GM21423 (cell line): ENCODE results near the gene TMEM165.

Experiments
- ATAC-seq: cut with Tn5 transposase; IDR thresholded peaks from one replicate; pipeline ENCODE4 v1.9.1; 2021; ENCODE audit warnings: mild to moderate bottlenecking, moderate library complexity; ENCODE audit not compliant: unreplicated experiment

TMEM165 gene

GRCh38 chr4:55405073-55405472, 9.3 kb downstream of the TMEM165 start:
- ATAC-seq = no peak

DNA sequence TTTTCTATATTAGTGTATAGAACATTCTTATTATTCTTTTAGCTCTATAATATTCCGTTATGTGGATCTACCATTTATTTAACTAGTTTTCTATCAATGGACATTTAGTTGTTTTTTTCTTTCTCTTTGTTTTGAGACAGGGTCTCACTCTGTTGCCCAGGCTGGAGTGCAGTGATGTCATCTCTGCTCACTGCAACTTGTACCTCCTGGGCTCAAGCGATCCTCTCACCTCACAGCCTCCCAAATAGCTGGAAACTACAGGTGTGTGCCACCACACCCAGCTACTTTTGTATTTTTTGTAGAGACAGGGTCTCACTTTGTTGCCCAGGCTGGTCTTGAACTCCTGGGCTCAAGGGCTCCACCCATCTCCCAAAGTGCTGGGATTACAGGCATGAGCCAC, 10.8 kb downstream of the TMEM165 start:
- no peak for ATAC-seq

DNA sequence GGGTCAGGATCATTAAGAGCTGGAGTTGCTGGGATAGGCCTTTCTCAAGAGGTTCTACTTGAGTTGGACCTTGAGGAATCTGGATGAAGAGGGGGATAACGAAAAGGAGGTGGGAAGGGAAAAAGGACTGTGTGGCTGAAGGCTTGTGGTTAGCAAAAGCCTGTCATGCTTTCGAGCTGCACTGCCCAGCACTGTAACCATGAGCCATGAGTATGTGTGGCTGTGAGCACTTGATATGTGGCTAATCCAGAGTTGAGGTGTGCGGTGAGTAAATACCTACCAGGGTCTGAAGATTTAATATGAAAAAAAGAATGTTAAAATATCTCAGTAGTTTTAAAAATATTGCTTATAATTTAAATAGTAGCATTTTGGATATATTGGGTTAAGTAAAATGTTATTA, 11.4 kb downstream of the TMEM165 start:
- ATAC-seq = no peak

DNA sequence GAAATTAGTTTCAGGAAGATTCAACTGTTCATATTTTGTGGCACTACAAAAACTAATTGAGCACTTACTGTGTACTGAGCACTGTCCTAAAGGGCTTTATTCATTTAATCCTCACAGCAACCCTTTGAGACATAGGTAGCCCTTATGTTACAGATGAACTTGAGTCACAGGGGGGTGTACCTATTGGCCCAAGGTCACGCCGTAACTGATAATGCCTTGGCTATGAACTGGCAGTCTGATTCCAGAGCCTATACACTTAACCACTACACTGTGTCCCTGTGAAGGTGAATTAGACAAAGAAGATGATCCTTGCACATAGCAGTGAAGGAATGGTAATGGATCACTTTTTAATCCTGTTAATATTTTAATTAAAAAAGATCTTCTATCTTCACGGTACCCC, 12.0 kb downstream of the TMEM165 start:
- ATAC-seq = no peak

- ATAC-seq = peak; percentile 86
Observed at GRCh38 chr4:55409468-55410171, 13.9 kb downstream of the TMEM165 start.

DNA sequence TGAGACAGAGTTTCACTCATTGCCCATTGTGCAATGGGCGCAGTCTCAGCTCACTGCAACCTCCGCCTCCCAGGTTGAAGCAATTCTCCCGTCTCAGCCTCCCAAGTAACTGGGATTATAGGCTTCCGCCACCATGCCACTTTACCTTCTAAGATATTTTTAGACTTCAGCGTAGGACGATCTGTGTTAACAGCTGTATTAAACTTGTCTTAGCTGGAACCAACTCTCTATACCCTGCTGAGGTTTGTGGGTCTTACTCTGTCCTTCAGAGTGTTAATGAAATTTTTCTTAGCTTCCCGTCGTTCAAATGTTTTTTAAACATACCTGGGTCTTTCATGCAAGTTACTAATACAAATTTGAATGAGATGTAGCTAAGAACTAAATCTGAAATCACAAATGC, 14.7 kb downstream of the TMEM165 start:
- ATAC-seq = no peak

GRCh38 chr4:55411621-55412020, 15.9 kb downstream of the TMEM165 start:
- no peak for ATAC-seq

DNA sequence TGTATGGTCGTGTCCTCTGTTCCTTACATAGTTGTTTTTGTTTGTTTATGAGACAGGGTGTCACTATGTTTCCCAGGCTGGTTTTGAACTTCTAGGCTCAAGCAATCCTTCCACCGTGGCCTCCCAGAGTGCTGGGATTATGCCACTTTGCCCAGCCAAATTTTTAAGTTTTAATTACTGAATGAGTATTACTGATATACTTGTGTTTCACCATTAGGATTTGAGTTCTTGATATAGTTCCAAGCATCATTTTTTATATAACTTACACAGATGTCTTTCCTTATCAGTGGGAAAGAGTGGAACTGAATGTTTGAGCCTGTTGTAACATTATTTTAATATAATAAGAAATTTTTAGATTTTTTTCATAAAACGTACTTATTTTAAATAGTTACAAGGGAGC, 20.4 kb downstream of the TMEM165 start:
- no peak for ATAC-seq

GRCh38 chr4:55424791-55425190, 29.0 kb downstream of the TMEM165 start:
- no peak for ATAC-seq

DNA sequence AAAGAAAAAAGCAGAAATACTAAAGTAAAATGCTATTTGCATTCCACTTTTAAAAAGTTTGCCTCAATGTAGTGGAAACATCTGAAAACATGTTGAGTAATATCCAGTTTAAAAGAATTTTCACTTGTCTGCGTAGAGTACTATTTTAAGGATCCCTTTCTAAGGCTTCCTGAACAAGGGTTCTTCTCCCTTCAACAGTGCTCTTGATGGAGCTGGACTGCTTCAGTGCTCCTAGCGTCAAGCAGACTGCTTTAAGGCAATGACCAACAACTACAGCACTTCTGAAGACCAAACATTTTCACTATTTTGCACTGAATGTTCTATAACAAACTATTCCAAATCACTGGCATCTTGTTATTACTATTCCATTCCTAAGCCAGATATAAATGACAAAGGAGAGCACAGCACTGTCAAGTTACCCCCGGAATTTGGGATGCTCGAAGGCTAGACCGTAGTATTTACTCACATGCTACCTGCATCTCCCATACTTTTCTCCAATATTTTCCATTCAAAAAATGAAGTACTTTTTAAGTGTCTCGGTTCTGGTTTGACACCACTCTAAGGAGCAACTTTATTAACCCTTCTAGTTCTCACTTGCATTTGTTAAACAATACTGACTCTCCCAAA, 36.1 kb downstream of the TMEM165 start:
- no peak for ATAC-seq

DNA sequence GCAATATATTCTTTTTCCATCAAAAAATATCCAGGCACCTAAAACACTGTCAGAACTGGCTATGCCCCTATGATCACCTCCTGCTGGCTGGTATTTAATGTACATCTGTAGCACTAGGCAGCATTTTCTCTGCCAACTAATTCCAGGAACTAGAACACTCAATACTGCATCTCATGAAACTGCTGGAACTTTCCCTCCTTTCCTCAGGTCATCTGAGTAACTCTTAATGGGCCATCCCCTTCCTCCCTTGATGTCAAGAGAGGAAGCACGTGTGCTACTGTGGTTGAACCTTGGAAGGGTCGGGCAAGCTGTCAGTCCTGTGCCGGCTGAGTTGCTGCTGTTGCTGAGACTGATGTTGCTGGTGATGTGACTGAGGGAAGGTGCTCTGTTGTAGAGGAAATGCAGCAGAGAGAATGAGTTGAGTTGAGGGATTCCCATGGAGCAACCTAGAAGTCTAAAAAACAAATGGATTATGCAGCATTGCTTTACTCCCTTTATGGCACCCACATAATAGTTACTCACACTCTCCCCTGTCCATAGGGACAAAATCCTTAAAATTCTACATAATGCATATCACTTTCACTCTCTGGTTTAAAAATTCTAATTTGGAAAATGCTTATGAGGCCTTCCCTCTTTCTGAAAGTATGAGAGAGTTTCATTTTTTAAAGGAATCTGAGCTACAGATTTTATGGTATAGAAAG, 39.5 kb downstream of the TMEM165 start:
- peak; percentile 78 for ATAC-seq

DNA sequence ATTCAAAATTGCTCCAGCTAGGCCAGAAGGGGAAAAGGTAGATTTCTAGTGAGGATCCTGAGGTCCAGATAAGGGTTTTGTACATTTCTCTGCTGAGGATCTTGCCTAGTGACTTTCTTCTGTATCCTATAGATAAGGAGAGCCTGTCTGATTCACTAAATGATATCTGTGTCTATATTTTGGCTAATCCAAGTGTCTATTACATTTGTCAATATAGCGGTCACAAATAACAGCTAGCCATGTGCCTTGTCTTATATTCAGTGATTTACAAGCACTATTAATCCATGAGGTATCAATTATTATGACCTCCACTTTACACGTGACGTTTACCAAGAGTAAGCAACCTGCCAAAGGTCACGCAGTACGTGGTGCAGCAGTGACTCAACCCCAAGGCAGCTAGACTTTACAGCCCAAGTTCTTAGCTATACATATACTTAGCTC, 41.6 kb downstream of the TMEM165 start:
- ATAC-seq = no peak

DNA sequence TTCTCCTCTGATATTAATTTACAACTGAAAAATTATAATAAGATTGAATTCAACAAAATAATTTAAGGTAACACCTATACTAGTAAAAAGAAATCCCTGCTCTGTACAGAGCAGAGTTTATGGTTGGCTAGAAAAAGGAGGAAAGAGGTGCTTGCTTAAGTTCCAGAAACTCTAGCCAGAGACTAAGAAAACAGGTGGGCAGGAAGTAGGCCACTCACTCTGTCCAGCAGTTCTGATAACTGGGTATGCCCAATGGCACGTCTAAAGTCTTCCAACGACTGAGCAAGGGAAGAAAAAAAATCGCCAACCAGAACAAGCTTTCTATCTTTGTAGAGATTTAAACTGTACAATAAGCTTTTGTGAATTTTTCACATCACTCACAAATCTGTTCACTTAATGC, 42.1 kb downstream of the TMEM165 start:
- no peak for ATAC-seq

- ATAC-seq = no peak
Observed at GRCh38 chr4:55438314-55438713, 42.6 kb downstream of the TMEM165 start.

DNA sequence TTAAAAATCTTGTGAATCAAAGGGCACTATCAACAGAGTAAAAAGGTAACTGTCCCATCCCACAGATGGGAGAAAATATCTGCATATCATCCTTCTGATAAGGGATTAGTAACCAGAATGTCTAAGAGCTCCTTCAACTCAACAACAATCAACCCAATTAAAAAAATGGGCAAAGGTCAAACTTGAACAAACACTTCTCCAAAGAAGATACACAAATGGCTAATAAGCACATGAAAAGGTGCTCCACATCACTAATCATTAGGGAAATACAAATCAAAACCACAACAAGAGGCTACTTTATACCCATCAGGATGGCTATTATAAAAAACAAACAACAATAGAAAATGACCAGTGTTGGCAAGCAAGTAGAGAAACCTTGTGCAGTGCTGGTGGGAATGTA, 43.3 kb downstream of the TMEM165 start:
- ATAC-seq = no peak

GRCh38 chr4:55440786-55441185, 45.0 kb downstream of the TMEM165 start:
- no peak for ATAC-seq

- no peak for ATAC-seq
Observed at GRCh38 chr4:55442541-55442940, 46.8 kb downstream of the TMEM165 start.

DNA sequence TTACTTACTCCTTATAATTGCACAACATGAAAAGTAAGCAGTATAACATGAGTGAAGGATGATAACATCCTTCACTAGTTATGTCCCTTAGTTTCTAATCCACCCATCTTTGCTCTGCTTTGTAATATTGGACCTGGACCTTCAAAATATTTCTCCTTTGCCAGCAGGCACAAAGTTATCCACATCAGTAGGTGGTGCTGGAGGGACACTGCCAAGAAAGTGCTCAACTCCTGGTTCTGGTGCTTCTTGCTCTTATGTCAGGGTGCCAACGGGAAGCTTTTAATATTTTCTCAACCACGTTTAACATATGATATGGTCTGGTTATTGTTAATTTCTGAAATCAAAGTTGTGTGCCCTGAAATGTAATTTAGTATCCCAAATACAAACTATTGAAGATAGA, 49.1 kb downstream of the TMEM165 start:
- ATAC-seq = no peak

DNA sequence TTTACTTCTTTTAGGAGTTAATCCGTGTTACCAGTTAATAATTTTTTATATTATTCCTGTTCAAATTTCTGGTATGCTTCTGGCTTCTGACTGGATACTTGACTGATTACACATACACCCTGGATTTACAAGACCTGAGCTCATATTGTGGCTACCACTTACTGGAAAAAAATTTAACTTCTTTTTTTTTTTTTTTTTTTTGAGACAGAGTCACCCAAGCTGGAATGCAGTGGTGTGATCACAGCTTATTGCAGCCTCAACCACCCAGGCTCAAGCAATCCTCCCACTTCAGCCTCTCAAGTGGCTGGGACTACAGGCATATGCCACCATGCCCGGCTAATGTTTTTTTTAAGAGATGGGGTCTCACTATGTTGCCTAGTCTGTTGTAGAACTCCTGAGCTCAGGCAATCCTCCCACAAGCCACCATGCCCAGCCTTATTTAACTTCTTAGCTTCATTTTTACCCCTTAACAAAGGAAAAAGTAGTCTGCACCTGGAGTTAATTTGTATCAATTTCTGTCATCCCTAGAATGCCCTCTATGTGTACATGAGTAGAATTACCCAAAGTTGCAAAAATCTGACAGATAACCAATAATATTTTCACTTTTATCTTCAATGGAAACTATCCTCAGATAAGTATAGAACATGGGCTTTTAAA, 50.3 kb downstream of the TMEM165 start:
- no peak for ATAC-seq

DNA sequence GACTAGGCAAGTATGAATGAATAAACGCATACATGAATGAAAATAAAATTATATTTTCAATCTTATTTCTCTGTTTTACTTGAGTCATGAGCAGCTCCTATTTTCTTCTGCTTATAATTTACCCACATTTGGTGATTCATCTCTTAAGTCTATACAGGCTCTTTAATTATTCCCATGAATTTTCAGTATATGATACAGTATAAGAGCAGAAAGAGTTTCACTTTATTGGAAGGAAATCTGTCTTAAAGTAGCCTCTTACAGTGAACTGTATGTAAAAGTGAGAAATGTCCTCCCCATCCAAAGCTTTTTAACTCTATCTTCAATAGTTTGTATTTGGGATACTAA, 50.8 kb downstream of the TMEM165 start:
- ATAC-seq = no peak

GRCh38 chr4:55447108-55447708, 51.5 kb downstream of the TMEM165 start:
- ATAC-seq = no peak
